Esophagus muscularis mucosa (tissue), 4 donors: Measurements from ENCODE around the gene LRIT2. TPM values are rescaled to one million over a fixed set of nuclear protein-coding genes. Genes with fewer than 3 reads are reported as not detected.

ENCODE experiments used
- DNase-seq: peaks from one replicate; pipeline ENCODE4 v3.0.0-alpha.2; 2017; ENCODE audit errors: extremely low spot score
- H3K27ac ChIP-seq, 4 donors: fragments of 200-600 bp; sonication (generic); replicated peaks in 1 of 4; 1 replicate in 3 of 4; 2 replicates in 1 of 4; pipeline ENCODE4 v1.5.1; 2016 to 2019; ENCODE audit warnings: mild to moderate bottlenecking in 1 of 4
- H3K27me3 ChIP-seq, 4 donors: fragments of 200-600 bp; sonication (generic); one replicate each; pipeline versions ENCODE4 v1.5.1 to v1.6.0; 2016 to 2019
- H3K36me3 ChIP-seq, 4 donors: fragments of 200-600 bp; sonication (generic); one replicate each; pipeline ENCODE4 v1.5.1; 2016 to 2019
- H3K4me1 ChIP-seq, 4 donors: fragments of 200-600 bp; sonication (generic); one replicate each; pipeline ENCODE4 v1.5.1; 2016 to 2019
- H3K4me3 ChIP-seq, 4 donors: fragments of 200-600 bp; sonication (generic); 1 replicate in 2 of 4; 2 replicates in 2 of 4; pipeline ENCODE4 v1.5.1; 2016 to 2019; ENCODE audit warnings: mild to moderate bottlenecking in 4 of 4, moderate library complexity in 1 of 4
- H3K9me3 ChIP-seq, 4 donors: fragments of 200-600 bp; sonication (generic); 1 replicate in 3 of 4; 2 replicates in 1 of 4; pipeline ENCODE4 v1.5.1; 2016 to 2019
- CTCF ChIP-seq, 3 experiments: fragments of 200-600 bp in 2 of 3; fragments of 450-650 bp in 1 of 3; sonication (generic) in 2 of 3; IDR thresholded peaks; one replicate each; pipeline ENCODE4 v1.5.1; 2017 to 2019; ENCODE audit warnings: antibody characterized with exemption in 3 of 3, mild to moderate bottlenecking in 2 of 3, moderate library complexity in 1 of 3
- EP300 ChIP-seq: sonication (generic); formaldehyde crosslinking; IDR thresholded peaks from one replicate; pipeline ENCODE4 v1.6.1; 2017; ENCODE audit warnings: antibody characterized with exemption
- POLR2A ChIP-seq: fragments of 450-650 bp; IDR thresholded peaks from one replicate; pipeline ENCODE4 v1.6.1; 2017; ENCODE audit warnings: antibody characterized with exemption, moderate library complexity, mild to moderate bottlenecking, low read depth
- POLR2AphosphoS5 ChIP-seq, 2 donors: sonication (generic); formaldehyde crosslinking; IDR thresholded peaks; one replicate each; pipeline ENCODE4 v1.6.1; 2017; ENCODE audit warnings: antibody characterized with exemption in 2 of 2
- WGBS: methylation state at CpG from one replicate; pipeline ENCODE4 v1.1.5; 2018; 5-methylcytosine and 5-hydroxymethylcytosine counted together
- intact Hi-C: fragments of 100-400 bp; cut with DNase I; formaldehyde crosslinking; loops from one replicate; pipeline ENCODE4 v1.15.1; 2023
- total RNA-seq, 4 donors: library from RNA; depleted of rRNA; stranded (reverse); fragments of >200 nt; gene quantifications; one replicate each; pipeline versions ENCODE4 v1.1.0 to v1.2.1, GENCODE V29; 2016

The LRIT2 gene
- total RNA-seq, 4 donors from 2014 or later = 0.19 TPM; not detected in 3

GRCh38 chr10:84198206-84198915 is 27.0 kb downstream of the LRIT2 start:
- Histone ChIP-seq H3K4me1 (peaks cover 6 to 19% (median 15%) of the 10 kb centered on the region in 4 donors), H3K27ac (no peak overlapping the region), H3K9me3 (no peaks in the 10 kb centered on the region), H3K27me3 (peaks cover 0 to 71% (median 23%) of the 10 kb centered on the region in 4 donors), H3K36me3 (no peaks in the 10 kb centered on the region), H3K4me3 (no peak overlapping the region)
- no peak for DNase-seq
- intact Hi-C loops = no loop called here
- TF ChIP-seq EP300 (no peak), CTCF (IDR thresholded peaks at IDR 0.05) (no peak), POLR2AphosphoS5 (IDR thresholded peaks at IDR 0.05) (no peak), POLR2A (no peak)
- WGBS = 82% methylated on average over 7 of the region's 7 CpGs

GRCh38 chr10:84197643-84198042 is 27.7 kb downstream of the LRIT2 start:
- Histone ChIP-seq H3K27ac (no peak overlapping the region), H3K36me3 (no peaks in the 10 kb centered on the region), H3K9me3 (no peaks in the 10 kb centered on the region), H3K4me1 (peaks cover 6 to 19% (median 15%) of the 10 kb centered on the region in 4 donors), H3K27me3 (peaks cover 0 to 74% (median 23%) of the 10 kb centered on the region in 4 donors), H3K4me3 (no peak overlapping the region)
- intact Hi-C loops = no loop called here
- TF ChIP-seq POLR2A (no peak), CTCF (IDR thresholded peaks at IDR 0.05) (no peak), POLR2AphosphoS5 (IDR thresholded peaks at IDR 0.05) (no peak), EP300 (no peak)
- no peak for DNase-seq
- WGBS = 79% methylated on average over 5 of the region's 5 CpGs

DNA sequence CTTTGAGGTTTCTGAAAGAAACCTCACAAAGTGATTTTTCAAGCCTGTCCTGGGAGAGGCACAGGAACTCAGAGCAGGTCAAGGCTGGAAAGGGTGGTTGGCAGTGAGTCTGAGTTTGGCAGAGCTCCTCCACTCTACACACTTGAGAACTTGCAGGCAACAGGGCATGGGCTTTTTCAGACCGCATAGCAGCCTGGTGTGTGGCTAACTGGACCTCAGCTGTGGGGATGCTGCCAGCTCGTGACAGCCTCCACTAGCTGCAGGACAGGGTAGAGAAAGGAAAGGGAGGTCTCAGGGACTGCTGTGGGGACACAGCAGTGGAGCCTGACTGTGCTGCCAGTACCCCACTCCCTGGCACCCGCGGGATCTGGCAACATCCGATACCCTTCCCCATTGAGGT is 28.4 kb downstream of the LRIT2 start:
- peaks cover 6 to 19% (median 15%) of the 10 kb centered on the region in 4 donors for H3K4me1 ChIP-seq
- no peaks in the 10 kb centered on the region for H3K9me3 ChIP-seq
- 79% methylated on average over 5 of the region's 5 CpGs for WGBS
- intact Hi-C loops = no loop called here
- H3K27ac ChIP-seq = no peak overlapping the region
- peaks cover 0 to 73% (median 23%) of the 10 kb centered on the region in 4 donors for H3K27me3 ChIP-seq
- DNase-seq = no peak
- TF ChIP-seq CTCF (IDR thresholded peaks at IDR 0.05) = no peak
- TF ChIP-seq POLR2A = no peak
- TF ChIP-seq POLR2AphosphoS5 (IDR thresholded peaks at IDR 0.05) = no peak
- TF ChIP-seq EP300 = no peak
- no peak overlapping the region for H3K4me3 ChIP-seq
- H3K36me3 ChIP-seq = no peaks in the 10 kb centered on the region

- DNase-seq = no peak
- Histone ChIP-seq H3K4me3 (no peak overlapping the region), H3K4me1 (peaks cover 6 to 19% (median 15%) of the 10 kb centered on the region in 4 donors), H3K36me3 (no peaks in the 10 kb centered on the region), H3K27ac (no peak overlapping the region), H3K27me3 (peaks cover 0 to 78% (median 23%) of the 10 kb centered on the region in 4 donors), H3K9me3 (no peaks in the 10 kb centered on the region)
- 22% methylated on average over 4 of the region's 4 CpGs for WGBS
- TF ChIP-seq POLR2AphosphoS5 (IDR thresholded peaks at IDR 0.05) (no peak), POLR2A (no peak)
- intact Hi-C loops = no loop called here
Observed at GRCh38 chr10:84196083-84196482, 29.3 kb downstream of the LRIT2 start.

GRCh38 chr10:84195044-84195830 is 30.1 kb downstream of the LRIT2 start:
- Histone ChIP-seq H3K36me3 (no peaks in the 10 kb centered on the region), H3K27ac (no peak overlapping the region), H3K9me3 (no peaks in the 10 kb centered on the region), H3K4me3 (peak overlapping the region; percentile 51 to 56 (median 52)), H3K27me3 (peaks cover 0 to 79% (median 23%) of the 10 kb centered on the region in 4 donors), H3K4me1 (peaks cover 6 to 19% (median 15%) of the 10 kb centered on the region in 4 donors)
- TF ChIP-seq POLR2A = no peak
- TF ChIP-seq POLR2AphosphoS5 (IDR thresholded peaks at IDR 0.05) = no peak
- no peak for TF ChIP-seq EP300
- TF ChIP-seq CTCF (IDR thresholded peaks at IDR 0.05) = no peak
- intact Hi-C loops = no loop called here
- no peak for DNase-seq
- WGBS = 37% methylated on average over 16 of the region's 43 CpGs
